ENCODE data around the gene ZNF598. TPM values are rescaled to one million over a fixed set of nuclear protein-coding genes. Genes with fewer than 3 reads are reported as not detected.

The ZNF598 gene
- total RNA-seq, 1 experiment from 2014 or later, result 70.9 TPM

GRCh38 chr16:2003231-2003826 lies 6.3 kb downstream of the ZNF598 start:
- WGBS (ENCODE audit: extremely low coverage, insufficient read length, low lambda C conversion rate), result no CpG with 5 or more reads among the region's 8 CpGs
- TF ChIP-seq CTCF (conservative IDR thresholded peaks at IDR 0.05), result no peak

More at GRCh38 chr16:2003231-2003826, 6.3 kb downstream of the ZNF598 start:
- DNase-seq, result no peak
- Histone ChIP-seq H3K4me2 (ENCODE audit: insufficient read depth, insufficient read length, low read length) (no peak overlapping the region), H3K27ac (ENCODE audit: insufficient read length, low read depth, low read length) (no peak overlapping the region), H2AK5ac (ENCODE audit: insufficient read length, low read length) (no peak overlapping the region), H3K4me1 (ENCODE audit: insufficient read depth, low read length) (peaks cover 2% of the 10 kb centered on the region; the same call in 1 of the 2 replicates), H3T11ph (ENCODE audit: low read length) (no peak overlapping the region), H2AFZ (ENCODE audit: low read length) (no peak overlapping the region), H3K9ac (ENCODE audit: extremely low read depth, insufficient read length, low read length) (no peak overlapping the region), H3K79me2 (ENCODE audit: insufficient read depth, low read length) (peaks cover 20% of the 10 kb centered on the region; the same call in 1 of the 2 replicates), H4K5ac (ENCODE audit: insufficient read length, low read depth, low read length) (no peak overlapping the region), H3K79me1 (ENCODE audit: insufficient read depth, low read depth, low read length, poor library complexity, severe bottlenecking) (peaks cover 24% of the 10 kb centered on the region), H4K8ac (replicated peaks; ENCODE audit: insufficient read length, low read depth, low read length) (no peak overlapping the region), H3K23me2 (ENCODE audit: insufficient read length, low read depth, low read length, poor library complexity, severe bottlenecking) (no peaks in the 10 kb centered on the region), H2BK15ac (ENCODE audit: low read depth, low read length) (no peak overlapping the region), H3K56ac (ENCODE audit: insufficient read length, low read depth, low read length) (no peak overlapping the region), H2BK120ac (ENCODE audit: low read depth, low read length, poor library complexity, severe bottlenecking) (no peak overlapping the region), H3K23ac (ENCODE audit: insufficient read length, low read depth, low read length) (no peak overlapping the region), H3K27me3 (ENCODE audit: insufficient read depth, low read length) (no peaks in the 10 kb centered on the region), H3K4ac (ENCODE audit: low read depth, low read length) (no peak overlapping the region), H3K18ac (ENCODE audit: insufficient read length, low read depth, low read length) (no peak overlapping the region), H2BK5ac (ENCODE audit: insufficient read length, low read length) (no peak overlapping the region), H4K20me1 (ENCODE audit: control insufficient read depth, insufficient read depth, insufficient read length) (no peaks in the 10 kb centered on the region), H3K14ac (ENCODE audit: insufficient read depth, low read length) (no peak overlapping the region), H2BK12ac (ENCODE audit: insufficient read length, low read depth, low read length) (no peak overlapping the region), H2BK20ac (ENCODE audit: low read depth, low read length, poor library complexity, severe bottlenecking) (no peak overlapping the region), H4K91ac (ENCODE audit: insufficient read length, low read depth, low read length) (no peak overlapping the region), H3K9me3 (ENCODE audit: control insufficient read depth, low read depth, low read length) (no peaks in the 10 kb centered on the region)
- Mint-ChIP-seq H3K27me3 (ENCODE audit: low read depth) (no peaks in the 10 kb centered on the region), H3K4me1 (peaks cover 13 to 25% of the 10 kb centered on the region in 2 experiments), H3K36me3 (ENCODE audit: insufficient read depth in 1 of 3, low read depth in 3 of 3) (peaks cover 16 to 43% (median 41%) of the 10 kb centered on the region in 3 experiments), H3K9me3 (no peaks in the 10 kb centered on the region; a peak in 1 of 5 replicates), H3K4me3 (no peak overlapping the region), H3K27ac (no peak overlapping the region)
